Measurements from ENCODE around the gene ZNF234. TPM values are rescaled to one million over a fixed set of nuclear protein-coding genes. Genes with fewer than 3 reads are reported as not detected.

Gene ZNF234
- total and polyA plus RNA-seq, 4 donors, result 1.1 to 5.2 (median 3.2) TPM

DNA sequence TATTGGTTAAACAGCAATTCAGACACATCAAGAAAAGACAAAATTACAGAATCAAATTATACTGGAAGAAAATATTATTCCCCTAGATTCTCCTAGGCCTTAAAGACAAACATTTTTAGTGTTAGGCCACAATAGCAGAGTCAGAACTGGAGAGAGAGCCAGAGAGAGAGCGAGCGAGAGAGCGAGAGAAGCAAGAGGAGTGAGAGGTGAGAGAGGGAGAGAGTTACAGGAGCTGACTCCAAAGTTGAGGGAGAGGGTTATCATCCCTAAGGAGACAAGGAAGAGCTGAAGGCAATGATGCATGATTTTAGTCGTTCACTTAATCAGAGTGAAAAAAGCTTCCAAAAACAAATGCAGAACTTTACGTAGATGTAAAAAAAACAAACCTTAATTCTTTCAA is 50.8 kb downstream of the ZNF234 start:
- no peak overlapping the region for H3K27ac ChIP-seq (ENCODE audit: low read depth in 1 of 2, low read length in 2 of 2)
- no peak for DNase-seq (ENCODE audit: low spot score)
- H3K9ac ChIP-seq (ENCODE audit: low read depth in 1 of 2, low read length in 2 of 2), result no peak overlapping the region
- H3K4me1 ChIP-seq (ENCODE audit: control insufficient read depth in 4 of 4, insufficient read depth in 4 of 4, low read length in 3 of 4), result no peaks in the 10 kb centered on the region
- peaks cover 11 to 46% (median 36%) of the 10 kb centered on the region in 4 donors for H3K9me3 ChIP-seq (ENCODE audit: control insufficient read depth in 4 of 4, low read length in 3 of 4)
- peaks cover 0 to 4% (median 0%) of the 10 kb centered on the region in 4 donors for H3K36me3 ChIP-seq (ENCODE audit: control insufficient read depth in 4 of 4, insufficient read depth in 3 of 4, low read depth in 1 of 4, low read length in 3 of 4)
- peak overlapping the region in 1 of 3 donors; percentile 32 for H3K4me3 ChIP-seq (ENCODE audit: low read depth in 1 of 3, low read length in 3 of 3)
- TF ChIP-seq RXRA (IDR thresholded peaks at IDR 0.05) (no peak), NR2F2 (IDR thresholded peaks at IDR 0.05) (no peak), GABPA (IDR thresholded peaks at IDR 0.05 in 1 of 2, conservative IDR thresholded peaks at IDR 0.05 in 1 of 2) (no peak), JUND (IDR thresholded peaks at IDR 0.05) (no peak), YY1 (IDR thresholded peaks at IDR 0.05) (no peak), HNF4A (conservative IDR thresholded peaks at IDR 0.05) (no peak), RAD21 (IDR thresholded peaks at IDR 0.05) (no peak)
- TF ChIP-seq, protein P1, sequence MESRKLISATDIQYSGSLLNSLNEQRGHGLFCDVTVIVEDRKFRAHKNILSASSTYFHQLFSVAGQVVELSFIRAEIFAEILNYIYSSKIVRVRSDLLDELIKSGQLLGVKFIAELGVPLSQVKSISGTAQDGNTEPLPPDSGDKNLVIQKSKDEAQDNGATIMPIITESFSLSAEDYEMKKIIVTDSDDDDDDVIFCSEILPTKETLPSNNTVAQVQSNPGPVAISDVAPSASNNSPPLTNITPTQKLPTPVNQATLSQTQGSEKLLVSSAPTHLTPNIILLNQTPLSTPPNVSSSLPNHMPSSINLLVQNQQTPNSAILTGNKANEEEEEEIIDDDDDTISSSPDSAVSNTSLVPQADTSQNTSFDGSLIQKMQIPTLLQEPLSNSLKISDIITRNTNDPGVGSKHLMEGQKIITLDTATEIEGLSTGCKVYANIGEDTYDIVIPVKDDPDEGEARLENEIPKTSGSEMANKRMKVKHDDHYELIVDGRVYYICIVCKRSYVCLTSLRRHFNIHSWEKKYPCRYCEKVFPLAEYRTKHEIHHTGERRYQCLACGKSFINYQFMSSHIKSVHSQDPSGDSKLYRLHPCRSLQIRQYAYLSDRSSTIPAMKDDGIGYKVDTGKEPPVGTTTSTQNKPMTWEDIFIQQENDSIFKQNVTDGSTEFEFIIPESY (IDR thresholded peaks at IDR 0.05), result no peak
- TF ChIP-seq, protein P2, sequence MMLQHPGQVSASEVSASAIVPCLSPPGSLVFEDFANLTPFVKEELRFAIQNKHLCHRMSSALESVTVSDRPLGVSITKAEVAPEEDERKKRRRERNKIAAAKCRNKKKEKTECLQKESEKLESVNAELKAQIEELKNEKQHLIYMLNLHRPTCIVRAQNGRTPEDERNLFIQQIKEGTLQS (IDR thresholded peaks at IDR 0.05), result no peak
- TF ChIP-seq, protein P3, sequence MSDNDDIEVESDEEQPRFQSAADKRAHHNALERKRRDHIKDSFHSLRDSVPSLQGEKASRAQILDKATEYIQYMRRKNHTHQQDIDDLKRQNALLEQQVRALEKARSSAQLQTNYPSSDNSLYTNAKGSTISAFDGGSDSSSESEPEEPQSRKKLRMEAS (IDR thresholded peaks at IDR 0.05), result no peak
- no peaks in the 10 kb centered on the region for H3K27me3 ChIP-seq (ENCODE audit: control insufficient read depth in 4 of 4, insufficient read depth in 4 of 4, low read length in 3 of 4)
- 72% methylated on average over 5 of the region's 5 CpGs for WGBS

DNA sequence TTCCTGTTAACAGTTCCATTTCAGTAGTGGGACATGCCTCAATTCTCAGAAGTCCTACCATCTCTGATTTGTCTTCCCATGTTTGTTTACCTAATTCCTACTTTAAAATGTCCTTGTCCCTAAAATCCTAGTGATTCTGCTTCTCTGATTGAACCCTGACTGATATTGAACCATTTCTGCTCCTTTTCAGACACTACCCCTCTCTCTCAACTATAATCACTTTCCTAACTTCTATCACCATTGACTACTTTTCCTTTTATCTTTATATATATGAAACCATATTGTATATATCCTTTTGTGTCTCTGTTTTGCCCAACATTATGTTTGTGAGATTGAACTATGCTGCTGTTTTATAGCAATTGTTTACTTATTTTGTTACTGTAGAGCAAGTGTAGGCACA is 55.4 kb downstream of the ZNF234 start:
- Histone ChIP-seq H3K36me3 (ENCODE audit: control insufficient read depth in 4 of 4, insufficient read depth in 3 of 4, low read depth in 1 of 4, low read length in 3 of 4) (no peaks in the 10 kb centered on the region), H3K27me3 (ENCODE audit: control insufficient read depth in 4 of 4, insufficient read depth in 4 of 4, low read length in 3 of 4) (no peaks in the 10 kb centered on the region), H3K9ac (ENCODE audit: low read depth in 1 of 2, low read length in 2 of 2) (no peak overlapping the region), H3K4me3 (ENCODE audit: low read depth in 1 of 3, low read length in 3 of 3) (peak overlapping the region in 2 of 3 donors; percentile 1 to 30), H3K9me3 (ENCODE audit: control insufficient read depth in 4 of 4, low read length in 3 of 4) (peaks cover 14 to 45% (median 33%) of the 10 kb centered on the region in 4 donors), H3K27ac (ENCODE audit: low read depth in 1 of 2, low read length in 2 of 2) (no peak overlapping the region), H3K4me1 (ENCODE audit: control insufficient read depth in 4 of 4, insufficient read depth in 4 of 4, low read length in 3 of 4) (no peaks in the 10 kb centered on the region)
- TF ChIP-seq NR2F2 (IDR thresholded peaks at IDR 0.05), result no peak
- no peak for TF ChIP-seq RXRA (IDR thresholded peaks at IDR 0.05)
- TF ChIP-seq, protein P4, sequence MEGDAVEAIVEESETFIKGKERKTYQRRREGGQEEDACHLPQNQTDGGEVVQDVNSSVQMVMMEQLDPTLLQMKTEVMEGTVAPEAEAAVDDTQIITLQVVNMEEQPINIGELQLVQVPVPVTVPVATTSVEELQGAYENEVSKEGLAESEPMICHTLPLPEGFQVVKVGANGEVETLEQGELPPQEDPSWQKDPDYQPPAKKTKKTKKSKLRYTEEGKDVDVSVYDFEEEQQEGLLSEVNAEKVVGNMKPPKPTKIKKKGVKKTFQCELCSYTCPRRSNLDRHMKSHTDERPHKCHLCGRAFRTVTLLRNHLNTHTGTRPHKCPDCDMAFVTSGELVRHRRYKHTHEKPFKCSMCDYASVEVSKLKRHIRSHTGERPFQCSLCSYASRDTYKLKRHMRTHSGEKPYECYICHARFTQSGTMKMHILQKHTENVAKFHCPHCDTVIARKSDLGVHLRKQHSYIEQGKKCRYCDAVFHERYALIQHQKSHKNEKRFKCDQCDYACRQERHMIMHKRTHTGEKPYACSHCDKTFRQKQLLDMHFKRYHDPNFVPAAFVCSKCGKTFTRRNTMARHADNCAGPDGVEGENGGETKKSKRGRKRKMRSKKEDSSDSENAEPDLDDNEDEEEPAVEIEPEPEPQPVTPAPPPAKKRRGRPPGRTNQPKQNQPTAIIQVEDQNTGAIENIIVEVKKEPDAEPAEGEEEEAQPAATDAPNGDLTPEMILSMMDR (IDR thresholded peaks at IDR 0.05; ENCODE audit: low read depth, low read length, missing input control), result no peak
- no peak for TF ChIP-seq RAD21 (IDR thresholded peaks at IDR 0.05)
- no peak for TF ChIP-seq GABPA (IDR thresholded peaks at IDR 0.05 in 1 of 2, conservative IDR thresholded peaks at IDR 0.05 in 1 of 2)
- TF ChIP-seq, protein P5, sequence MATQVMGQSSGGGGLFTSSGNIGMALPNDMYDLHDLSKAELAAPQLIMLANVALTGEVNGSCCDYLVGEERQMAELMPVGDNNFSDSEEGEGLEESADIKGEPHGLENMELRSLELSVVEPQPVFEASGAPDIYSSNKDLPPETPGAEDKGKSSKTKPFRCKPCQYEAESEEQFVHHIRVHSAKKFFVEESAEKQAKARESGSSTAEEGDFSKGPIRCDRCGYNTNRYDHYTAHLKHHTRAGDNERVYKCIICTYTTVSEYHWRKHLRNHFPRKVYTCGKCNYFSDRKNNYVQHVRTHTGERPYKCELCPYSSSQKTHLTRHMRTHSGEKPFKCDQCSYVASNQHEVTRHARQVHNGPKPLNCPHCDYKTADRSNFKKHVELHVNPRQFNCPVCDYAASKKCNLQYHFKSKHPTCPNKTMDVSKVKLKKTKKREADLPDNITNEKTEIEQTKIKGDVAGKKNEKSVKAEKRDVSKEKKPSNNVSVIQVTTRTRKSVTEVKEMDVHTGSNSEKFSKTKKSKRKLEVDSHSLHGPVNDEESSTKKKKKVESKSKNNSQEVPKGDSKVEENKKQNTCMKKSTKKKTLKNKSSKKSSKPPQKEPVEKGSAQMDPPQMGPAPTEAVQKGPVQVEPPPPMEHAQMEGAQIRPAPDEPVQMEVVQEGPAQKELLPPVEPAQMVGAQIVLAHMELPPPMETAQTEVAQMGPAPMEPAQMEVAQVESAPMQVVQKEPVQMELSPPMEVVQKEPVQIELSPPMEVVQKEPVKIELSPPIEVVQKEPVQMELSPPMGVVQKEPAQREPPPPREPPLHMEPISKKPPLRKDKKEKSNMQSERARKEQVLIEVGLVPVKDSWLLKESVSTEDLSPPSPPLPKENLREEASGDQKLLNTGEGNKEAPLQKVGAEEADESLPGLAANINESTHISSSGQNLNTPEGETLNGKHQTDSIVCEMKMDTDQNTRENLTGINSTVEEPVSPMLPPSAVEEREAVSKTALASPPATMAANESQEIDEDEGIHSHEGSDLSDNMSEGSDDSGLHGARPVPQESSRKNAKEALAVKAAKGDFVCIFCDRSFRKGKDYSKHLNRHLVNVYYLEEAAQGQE (IDR thresholded peaks at IDR 0.05), result no peak
- no peak for TF ChIP-seq JUND (IDR thresholded peaks at IDR 0.05)
- TF ChIP-seq TAF1 (conservative IDR thresholded peaks at IDR 0.05), result no peak
- no peak for TF ChIP-seq FOXA2 (IDR thresholded peaks at IDR 0.05)
- TF ChIP-seq, protein P3 (IDR thresholded peaks at IDR 0.05), result no peak
- no peak for DNase-seq (ENCODE audit: low spot score)

Data from liver (tissue), 9 donors.